ENCODE results near the gene CLASRP.
A peak's percentile ranks its signal among the peaks of the same experiment; 100 is the strongest.

The CLASRP gene

DNA sequence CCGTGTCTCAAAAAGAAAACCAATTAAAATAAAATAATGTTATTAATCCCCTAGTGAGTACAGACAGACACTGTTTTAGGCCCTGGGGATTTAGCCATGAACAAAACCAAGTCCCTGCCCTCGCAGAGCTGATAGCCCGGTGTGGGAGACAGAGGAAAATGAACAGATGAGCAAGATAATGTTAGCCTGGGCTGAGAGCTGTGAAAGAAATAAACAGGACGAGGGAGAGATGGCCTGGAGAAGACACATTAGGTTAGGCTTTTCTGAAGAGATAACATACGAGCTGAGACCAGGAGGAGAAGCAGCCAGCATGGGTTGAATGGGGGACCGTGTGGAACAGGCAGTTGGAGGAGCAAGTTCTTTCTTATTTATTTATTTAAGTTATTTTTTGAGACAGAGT, 28.5 kb upstream of the CLASRP start:
- Histone ChIP-seq H3K4me3 (ENCODE audit: severe bottlenecking) (no peak overlapping the region), H3K4me1 (ENCODE audit: insufficient read depth, poor library complexity, severe bottlenecking) (no peaks in the 10 kb centered on the region), H3K27ac (ENCODE audit: poor library complexity, severe bottlenecking) (no peak overlapping the region), H3K9me3 (ENCODE audit: severe bottlenecking) (no peaks in the 10 kb centered on the region), H3K36me3 (ENCODE audit: low read depth) (no peaks in the 10 kb centered on the region), H3K27me3 (ENCODE audit: insufficient read depth, poor library complexity, severe bottlenecking) (no peaks in the 10 kb centered on the region)
- ATAC-seq (ENCODE audit: low read depth) (no peak), DNase-seq (ENCODE audit: low spot score) (no peak)
- TF ChIP-seq, protein P1, sequence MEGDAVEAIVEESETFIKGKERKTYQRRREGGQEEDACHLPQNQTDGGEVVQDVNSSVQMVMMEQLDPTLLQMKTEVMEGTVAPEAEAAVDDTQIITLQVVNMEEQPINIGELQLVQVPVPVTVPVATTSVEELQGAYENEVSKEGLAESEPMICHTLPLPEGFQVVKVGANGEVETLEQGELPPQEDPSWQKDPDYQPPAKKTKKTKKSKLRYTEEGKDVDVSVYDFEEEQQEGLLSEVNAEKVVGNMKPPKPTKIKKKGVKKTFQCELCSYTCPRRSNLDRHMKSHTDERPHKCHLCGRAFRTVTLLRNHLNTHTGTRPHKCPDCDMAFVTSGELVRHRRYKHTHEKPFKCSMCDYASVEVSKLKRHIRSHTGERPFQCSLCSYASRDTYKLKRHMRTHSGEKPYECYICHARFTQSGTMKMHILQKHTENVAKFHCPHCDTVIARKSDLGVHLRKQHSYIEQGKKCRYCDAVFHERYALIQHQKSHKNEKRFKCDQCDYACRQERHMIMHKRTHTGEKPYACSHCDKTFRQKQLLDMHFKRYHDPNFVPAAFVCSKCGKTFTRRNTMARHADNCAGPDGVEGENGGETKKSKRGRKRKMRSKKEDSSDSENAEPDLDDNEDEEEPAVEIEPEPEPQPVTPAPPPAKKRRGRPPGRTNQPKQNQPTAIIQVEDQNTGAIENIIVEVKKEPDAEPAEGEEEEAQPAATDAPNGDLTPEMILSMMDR (IDR thresholded peaks at IDR 0.05; ENCODE audit: poor library complexity, severe bottlenecking) = no peak

GRCh38 chr19:45011959-45012358, 26.9 kb upstream of the CLASRP start:
- no peak for ATAC-seq (ENCODE audit: low read depth)

GRCh38 chr19:45016388-45017314, 22.2 kb upstream of the CLASRP start:
- Histone ChIP-seq H3K27me3 (ENCODE audit: insufficient read depth, poor library complexity, severe bottlenecking) (no peaks in the 10 kb centered on the region), H3K4me1 (ENCODE audit: insufficient read depth, poor library complexity, severe bottlenecking) (no peaks in the 10 kb centered on the region), H3K4me3 (ENCODE audit: severe bottlenecking) (no peak overlapping the region), H3K36me3 (ENCODE audit: low read depth) (no peaks in the 10 kb centered on the region), H3K9me3 (ENCODE audit: severe bottlenecking) (no peaks in the 10 kb centered on the region), H3K27ac (ENCODE audit: poor library complexity, severe bottlenecking) (no peak overlapping the region)
- ATAC-seq (ENCODE audit: low read depth) (peak; percentile 82), DNase-seq (ENCODE audit: low spot score) (no peak)
- TF ChIP-seq, protein P1 (IDR thresholded peaks at IDR 0.05; ENCODE audit: poor library complexity, severe bottlenecking) = peak; percentile 72

More at GRCh38 chr19:45011959-45012358, 26.9 kb upstream of the CLASRP start:
- Histone ChIP-seq H3K27ac (ENCODE audit: poor library complexity, severe bottlenecking) (no peak overlapping the region), H3K27me3 (ENCODE audit: insufficient read depth, poor library complexity, severe bottlenecking) (no peaks in the 10 kb centered on the region), H3K4me3 (ENCODE audit: severe bottlenecking) (no peak overlapping the region), H3K36me3 (ENCODE audit: low read depth) (no peaks in the 10 kb centered on the region), H3K4me1 (ENCODE audit: insufficient read depth, poor library complexity, severe bottlenecking) (no peaks in the 10 kb centered on the region), H3K9me3 (ENCODE audit: severe bottlenecking) (no peaks in the 10 kb centered on the region)
- TF ChIP-seq, protein P1 (IDR thresholded peaks at IDR 0.05; ENCODE audit: poor library complexity, severe bottlenecking) = no peak
- no peak for DNase-seq (ENCODE audit: low spot score)

GRCh38 chr19:45019187-45019586, 19.7 kb upstream of the CLASRP start:
- no peak for DNase-seq (ENCODE audit: low spot score)
- TF ChIP-seq, protein P1 (IDR thresholded peaks at IDR 0.05; ENCODE audit: poor library complexity, severe bottlenecking) = no peak

GRCh38 chr19:45020071-45020470, 18.8 kb upstream of the CLASRP start:
- TF ChIP-seq, protein P1 (IDR thresholded peaks at IDR 0.05; ENCODE audit: poor library complexity, severe bottlenecking) = no peak
- ATAC-seq (ENCODE audit: low read depth) (no peak), DNase-seq (ENCODE audit: low spot score) (no peak)
- Histone ChIP-seq H3K36me3 (ENCODE audit: low read depth) (no peaks in the 10 kb centered on the region), H3K4me1 (ENCODE audit: insufficient read depth, poor library complexity, severe bottlenecking) (no peaks in the 10 kb centered on the region), H3K27ac (ENCODE audit: poor library complexity, severe bottlenecking) (no peak overlapping the region), H3K9me3 (ENCODE audit: severe bottlenecking) (no peaks in the 10 kb centered on the region), H3K4me3 (ENCODE audit: severe bottlenecking) (no peak overlapping the region), H3K27me3 (ENCODE audit: insufficient read depth, poor library complexity, severe bottlenecking) (no peaks in the 10 kb centered on the region)

More at GRCh38 chr19:45019187-45019586, 19.7 kb upstream of the CLASRP start:
- ATAC-seq (ENCODE audit: low read depth) = no peak
- no peaks in the 10 kb centered on the region for H3K27me3 ChIP-seq (ENCODE audit: insufficient read depth, poor library complexity, severe bottlenecking)
- H3K4me1 ChIP-seq (ENCODE audit: insufficient read depth, poor library complexity, severe bottlenecking) = no peaks in the 10 kb centered on the region
- no peaks in the 10 kb centered on the region for H3K36me3 ChIP-seq (ENCODE audit: low read depth)
- no peak overlapping the region for H3K27ac ChIP-seq (ENCODE audit: poor library complexity, severe bottlenecking)
- H3K9me3 ChIP-seq (ENCODE audit: severe bottlenecking) = no peaks in the 10 kb centered on the region
- H3K4me3 ChIP-seq (ENCODE audit: severe bottlenecking) = no peak overlapping the region
